IMR-90 (cell line): ENCODE results near the gene SLC25A5. TPM values are rescaled to one million over a fixed set of nuclear protein-coding genes. Genes with fewer than 3 reads are reported as not detected.
"Not testable (repeated sequence)": the region's sequence is repeated elsewhere in the genome, so short reads cannot be mapped to it uniquely, and the experiment has no call there.

Experiments
- ATAC-seq: fragments of 200-7000 bp; cut with Tn5 transposase; 2 replicates; pipeline ENCODE4 v1.9.1; 2020; ENCODE audit warnings: low read depth, mild to moderate bottlenecking, moderate library complexity
- BruUV-seq: library from RNA; stranded (reverse); fragments of 400-500 nt; replicated peaks from 2 replicates; lab custom pipeline; 2021; lab: Mats Ljungman, UMichigan
- CTCF ChIA-PET: fragments of 300-600 bp; formaldehyde crosslinking; extraction: SDS; loops from one replicate; lab custom pipeline; 2021; ENCODE audit warnings: antibody characterized with exemption; lab: Yijun Ruan, JAX
- POLR2A ChIA-PET: fragments of 300-600 bp; sonication (Branson Sonifier 250); formaldehyde crosslinking; loops from one replicate; lab custom pipeline; 2022; ENCODE audit warnings: antibody characterized with exemption; ENCODE audit not compliant: unreplicated experiment; lab: Charles Lee
- DNase-seq: peaks from one replicate; pipeline ENCODE4 v3.0.0; 2013
- H2AFZ ChIP-seq: replicated peaks from 2 replicates; pipeline ENCODE3; 2013; ENCODE audit warnings: low read length, mild to moderate bottlenecking; ENCODE audit not compliant: poor library complexity
- H2AK5ac ChIP-seq: 2 replicates; pipeline ENCODE4 v1.6.1; 2013; ENCODE audit warnings: low read depth, low read length, inconsistent platforms
- H2AK9ac ChIP-seq: replicated peaks from 2 replicates; pipeline ENCODE3; 2013; ENCODE audit warnings: mild to moderate bottlenecking, low read depth, low read length, moderate library complexity; ENCODE audit not compliant: poor library complexity
- H2BK120ac ChIP-seq: 2 replicates; pipeline ENCODE4 v1.6.1; 2013; ENCODE audit warnings: low read depth, low read length, inconsistent platforms
- H2BK15ac ChIP-seq: 3 replicates; pipeline ENCODE4 v1.6.1; 2013; ENCODE audit warnings: low read depth, low read length, inconsistent platforms
- H2BK20ac ChIP-seq: 2 replicates; pipeline ENCODE4 v1.6.1; 2013; ENCODE audit warnings: low read depth, mild to moderate bottlenecking, inconsistent platforms, low read length, moderate library complexity
- H2BK5ac ChIP-seq: 2 replicates; pipeline ENCODE4 v1.6.1; 2013; ENCODE audit warnings: mild to moderate bottlenecking, low read depth, low read length, inconsistent platforms; ENCODE audit not compliant: poor library complexity, severe bottlenecking
- H3K14ac ChIP-seq: replicated peaks from 2 replicates; pipeline ENCODE4 v1.6.1; 2013; ENCODE audit warnings: low read depth, low read length, inconsistent platforms
- H3K18ac ChIP-seq: 2 replicates; pipeline ENCODE4 v1.6.1; 2013; ENCODE audit warnings: low read depth, low read length, control low read depth
- H3K23ac ChIP-seq: 2 replicates; pipeline ENCODE4 v1.6.1; 2013; ENCODE audit warnings: low read depth, low read length, inconsistent platforms
- H3K27ac ChIP-seq: 2 replicates; pipeline ENCODE4 v1.5.1; 2013; ENCODE audit warnings: mild to moderate bottlenecking, control low read depth, low read length; ENCODE audit not compliant: insufficient read depth
- H3K27me3 ChIP-seq: 2 replicates; pipeline ENCODE4 v1.6.1; 2013; ENCODE audit warnings: low read length; ENCODE audit not compliant: control insufficient read depth, insufficient read depth
- H3K36me3 ChIP-seq: 2 replicates; pipeline ENCODE4 v1.6.1; 2013; ENCODE audit warnings: low read length, mixed read lengths; ENCODE audit not compliant: control insufficient read depth, insufficient read depth
- H3K4ac ChIP-seq: 2 replicates; pipeline ENCODE4 v1.6.1; 2013; ENCODE audit warnings: low read depth, low read length, inconsistent platforms
- H3K4me1 ChIP-seq: 2 replicates; pipeline ENCODE4 v1.6.1; 2013; ENCODE audit warnings: low read length, mixed read lengths; ENCODE audit not compliant: control insufficient read depth, insufficient read depth
- H3K4me2 ChIP-seq: 2 replicates; pipeline ENCODE4 v1.6.1; 2013; ENCODE audit warnings: low read depth, mild to moderate bottlenecking, control low read depth, low read length, moderate library complexity
- H3K4me3 ChIP-seq: 2 replicates; pipeline ENCODE4 v1.5.1; 2013; ENCODE audit warnings: low read depth, mild to moderate bottlenecking, control low read depth, low read length, moderate library complexity; ENCODE audit not compliant: insufficient read depth
- H3K56ac ChIP-seq: 2 replicates; pipeline ENCODE4 v1.6.1; 2013; ENCODE audit warnings: low read length, inconsistent platforms; ENCODE audit not compliant: insufficient read depth; ENCODE audit errors: extremely low read depth
- H3K79me1 ChIP-seq, 2 experiments: 2 replicates each; pipeline ENCODE4 v1.6.1; 2013; ENCODE audit warnings: low read length in 2 of 2, inconsistent platforms in 1 of 2, low read depth in 1 of 2
- H3K9ac ChIP-seq: 2 replicates; pipeline ENCODE4 v1.6.1; 2013; ENCODE audit warnings: low read depth, low read length, control low read depth
- H3K9me1 ChIP-seq: 2 replicates; pipeline ENCODE4 v1.6.1; 2013; ENCODE audit warnings: low read length, inconsistent platforms; ENCODE audit not compliant: insufficient read depth
- H3K9me3 ChIP-seq: 2 replicates; pipeline ENCODE4 v1.6.1; 2013; ENCODE audit warnings: low read length; ENCODE audit not compliant: control insufficient read depth, insufficient read depth
- H4K20me1 ChIP-seq: 2 replicates; pipeline ENCODE4 v1.6.1; 2013; ENCODE audit warnings: low read length, inconsistent platforms; ENCODE audit not compliant: insufficient read depth
- H4K5ac ChIP-seq: 2 replicates; pipeline ENCODE4 v1.6.1; 2013; ENCODE audit warnings: mild to moderate bottlenecking, low read depth, low read length, control low read depth
- H4K8ac ChIP-seq, 2 experiments: 2 replicates each; pipeline ENCODE4 v1.6.1; 2013; ENCODE audit warnings: low read depth in 2 of 2, low read length in 2 of 2, control low read depth in 1 of 2, inconsistent platforms in 1 of 2
- H4K91ac ChIP-seq: 2 replicates; pipeline ENCODE4 v1.6.1; 2013; ENCODE audit warnings: low read depth, low read length, inconsistent platforms; ENCODE audit not compliant: insufficient read depth
- WGBS, 2 experiments: methylation state at CpG; one replicate each; pipeline versions ENCODE4 v1.1.5 to v1.1.7; 2013; ENCODE audit warnings: missing lambda C conversion rate in 2 of 2; ENCODE audit not compliant: insufficient read length in 1 of 2; ENCODE audit errors: extremely low coverage in 2 of 2; 5-methylcytosine and 5-hydroxymethylcytosine counted together
- dilution Hi-C: fragments of 300-500 bp; cut with HindIII; formaldehyde crosslinking; loops from one replicate; pipeline ENCODE4 v1.14.3; 2018; ENCODE audit warnings: low sequenced_read_pairs; ENCODE audit not compliant: unreplicated experiment
- in situ Hi-C: fragments of 300-500 bp; cut with MboI; formaldehyde crosslinking; loops from 3 replicates; pipeline ENCODE4 v1.14.3; 2019; ENCODE audit warnings: low sequenced_read_pairs, inconsistent platforms, mixed read lengths
- intact Hi-C: fragments of 100-400 bp; cut with micrococcal nuclease; formaldehyde crosslinking; loops from 2 replicates; pipeline ENCODE4 v1.10.0; 2022
- polyA plus RNA-seq, 3 experiments: library from polyadenylated mRNA; depleted of rRNA; stranded (reverse); fragments of >200 nt; gene quantifications; 2 replicates each; pipeline ENCODE4 v1.2.3, GENCODE V29; 2012; ENCODE audit warnings: low replicate concordance in 1 of 3
- total RNA-seq: library from RNA; depleted of rRNA; stranded (reverse); fragments of >200 nt; gene quantifications from 2 replicates; pipeline ENCODE4 v1.2.3, GENCODE V29; 2012

Gene SLC25A5
- total and polyA plus RNA-seq, 2 of the 4 experiments (the other 2 are of a cell fraction): 216 to 337 TPM

DNA sequence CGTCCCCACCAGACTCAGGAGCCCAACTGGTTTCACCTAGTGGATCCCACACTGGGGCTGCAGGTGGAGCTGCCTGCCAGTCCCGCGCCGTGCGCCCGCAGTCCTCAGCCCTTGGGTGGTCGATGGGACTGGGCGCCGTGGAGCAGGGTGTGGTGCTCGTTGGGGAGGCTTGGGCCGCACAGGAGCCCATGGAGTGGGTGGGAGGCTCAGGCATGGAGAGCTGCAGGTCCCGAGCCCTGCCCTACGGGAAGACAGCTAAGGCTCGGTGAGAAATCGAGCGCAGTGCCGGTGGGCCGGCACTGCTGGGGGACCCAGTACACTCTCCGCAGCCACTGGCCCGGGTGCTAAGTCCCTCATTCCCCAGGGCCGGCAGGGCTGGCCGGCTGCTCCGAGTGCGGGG is 19.5 kb downstream of the SLC25A5 start:
- H3K4ac ChIP-seq, H2BK5ac ChIP-seq, H2AFZ ChIP-seq, BruUV-seq, H3K56ac ChIP-seq, in situ Hi-C loops, H4K20me1 ChIP-seq, H2BK20ac ChIP-seq, H3K4me2 ChIP-seq, DNase-seq, POLR2A ChIA-PET, H3K4me1 ChIP-seq, H3K79me1 ChIP-seq, H3K27me3 ChIP-seq, H3K14ac ChIP-seq, H4K91ac ChIP-seq, ATAC-seq, H2AK9ac ChIP-seq, H3K9me1 ChIP-seq, dilution Hi-C loops, H4K8ac ChIP-seq, H3K9ac ChIP-seq, H3K36me3 ChIP-seq, H3K18ac ChIP-seq, H3K27ac ChIP-seq, H3K4me3 ChIP-seq, H2AK5ac ChIP-seq, H2BK15ac ChIP-seq, H3K9me3 ChIP-seq, H2BK120ac ChIP-seq, H3K23ac ChIP-seq, H4K5ac ChIP-seq: not testable (repeated sequence)
- CTCF ChIA-PET: interaction anchor here (6.1 kb wide), 1 partner anchor 24 kb away, joined by 33 read pairs; no protein-coding TSS in a partner anchor
- 91% methylated on average over 10 of the region's 24 CpGs; no CpG with 5 or more reads in 1 of the 2 experiments for WGBS, 2 experiments
- intact Hi-C loops: loop anchor here (1.0 to 10.0 kb wide), 2 partner anchors 25 to 727 kb away; no protein-coding TSS in a partner anchor
